AG04450 (cell line): ENCODE results near the gene HECW1. TPM values are rescaled to one million over a fixed set of nuclear protein-coding genes. Genes with fewer than 3 reads are reported as not detected.

Experiments
- CTCF ChIA-PET: fragments of 300-600, 350-600 bp; formaldehyde crosslinking; extraction: SDS; loops from one replicate; lab custom pipeline; 2022; ENCODE audit warnings: antibody characterized with exemption, inconsistent platforms; lab: Charles Lee
- POLR2A ChIA-PET: fragments of 350-600 bp; formaldehyde crosslinking; extraction: SDS; loops from one replicate; lab custom pipeline; 2021; ENCODE audit warnings: antibody characterized with exemption, inconsistent platforms; lab: Yijun Ruan, JAX
- DNase-seq: peaks from one replicate; pipeline ENCODE4 v3.0.0-alpha.2; 2011; ENCODE audit warnings: low read depth, low spot score
- H3K27ac ChIP-seq: one replicate; pipeline ENCODE4 v1.5.1; 2012; ENCODE audit warnings: low read depth, low read length, control low read depth
- H3K27me3 ChIP-seq: one replicate; pipeline ENCODE4 v1.6.0; 2012; ENCODE audit warnings: low read length; ENCODE audit not compliant: control insufficient read depth, insufficient read depth
- H3K4me3 ChIP-seq: 2 replicates; pipeline ENCODE4 v1.5.1; 2011; ENCODE audit warnings: mild to moderate bottlenecking, low read depth, low read length, control low read depth
- H3K9me3 ChIP-seq: 2 replicates; pipeline ENCODE4 v1.5.1; 2012; ENCODE audit warnings: low read length; ENCODE audit not compliant: control insufficient read depth, insufficient read depth
- CTCF ChIP-seq: IDR thresholded peaks from 2 replicates; pipeline ENCODE4 v1.5.1; 2011; ENCODE audit warnings: low read depth, low read length, control low read depth, inconsistent platforms
- polyA plus RNA-seq: library from polyadenylated mRNA; depleted of rRNA; stranded (reverse); fragments of >200 nt; gene quantifications from 2 replicates; pipeline ENCODE4 v1.2.3, GENCODE V29; 2011

Gene HECW1
- polyA plus RNA-seq, 1 experiment: 2.6 TPM

- POLR2A ChIA-PET: no interaction called here
- CTCF ChIA-PET: interaction anchor here (0.8 to 1.7 kb wide), 3 partner anchors 31 to 83 kb away, joined by 3 to 6 read pairs (median 3); partner anchors contain the start of gene STK17A
- Histone ChIP-seq H3K9me3 (no peaks in the 10 kb centered on the region), H3K4me3 (no peak overlapping the region), H3K27ac (no peak overlapping the region), H3K27me3 (peaks cover 8% of the 10 kb centered on the region)
- no peak for TF ChIP-seq CTCF
- no peak for DNase-seq
Measured at GRCh38 chr7:43538404-43538771, 425.9 kb downstream of the HECW1 start.

GRCh38 chr7:43540471-43540870, 428.0 kb downstream of the HECW1 start:
- TF ChIP-seq CTCF: no peak
- Histone ChIP-seq H3K4me3 (no peak overlapping the region), H3K27ac (no peak overlapping the region), H3K9me3 (no peaks in the 10 kb centered on the region), H3K27me3 (peaks cover 8% of the 10 kb centered on the region)
- ChIA-PET CTCF (no interaction called here), POLR2A (no interaction called here)
- no peak for DNase-seq

GRCh38 chr7:43542716-43543115, 430.3 kb downstream of the HECW1 start:
- CTCF ChIA-PET: interaction anchor here (0.6 kb wide), 1 partner anchor 40 kb away, joined by 3 read pairs; the partner anchor contains the start of gene STK17A
- Histone ChIP-seq H3K27me3 (peaks cover 5% of the 10 kb centered on the region), H3K27ac (no peak overlapping the region), H3K4me3 (no peak overlapping the region), H3K9me3 (no peaks in the 10 kb centered on the region; the same call in none of the 2 replicates)
- no peak for TF ChIP-seq CTCF
- no peak for DNase-seq
- POLR2A ChIA-PET: no interaction called here

- Histone ChIP-seq H3K27me3 (peaks cover 12% of the 10 kb centered on the region), H3K27ac (no peak overlapping the region), H3K9me3 (no peaks in the 10 kb centered on the region; the same call in none of the 2 replicates), H3K4me3 (no peak overlapping the region)
- no peak for DNase-seq
- no peak for TF ChIP-seq CTCF
- CTCF ChIA-PET: interaction anchor here (0.6 kb wide), 1 partner anchor 36 kb away, joined by 3 read pairs; no protein-coding TSS in a partner anchor
- POLR2A ChIA-PET: no interaction called here
Measured at GRCh38 chr7:43546231-43546630, 433.8 kb downstream of the HECW1 start.

- no peak overlapping the region for H3K27ac ChIP-seq
- ChIA-PET CTCF (interaction anchor here (1.3 kb wide), 1 partner anchor 32 kb away, joined by 5 read pairs; the partner anchor contains the start of gene STK17A), POLR2A (no interaction called here)
- H3K4me3 ChIP-seq: no peak overlapping the region
- no peaks in the 10 kb centered on the region; the same call in none of the 2 replicates for H3K9me3 ChIP-seq
- TF ChIP-seq CTCF: no peak
- peaks cover 25% of the 10 kb centered on the region for H3K27me3 ChIP-seq
- no peak for DNase-seq
Measured at GRCh38 chr7:43550427-43550826, 438.0 kb downstream of the HECW1 start.
